Activated CD4-positive, alpha-beta T cell treated with anti-CD3 and anti-CD28 coated beads, Interleukin-2, amount 10 ng/mL, durations not matched to agents 24 days and 14 days (primary cell): ENCODE data around the gene FBN1. TPM values are rescaled to one million over a fixed set of nuclear protein-coding genes. Genes with fewer than 3 reads are reported as not detected.

Source experiments
- DNase-seq: peaks from one replicate; pipeline ENCODE4 v3.0.0; 2022
- H3K27ac Mint-ChIP-seq: one replicate; pipeline ENCODE4 v1.8.0; 2022; ENCODE audit warnings: mild to moderate bottlenecking, mixed read lengths
- H3K27me3 Mint-ChIP-seq: one replicate; pipeline ENCODE4 v1.8.0; 2022; ENCODE audit warnings: mixed read lengths
- H3K36me3 Mint-ChIP-seq: one replicate; pipeline ENCODE4 v1.8.0; 2022; ENCODE audit warnings: low read depth, mild to moderate bottlenecking, mixed read lengths
- H3K4me1 Mint-ChIP-seq: one replicate; pipeline ENCODE4 v1.8.0; 2021; ENCODE audit warnings: mixed read lengths
- H3K4me3 Mint-ChIP-seq: one replicate; pipeline ENCODE4 v1.8.0; 2022; ENCODE audit warnings: mild to moderate bottlenecking, moderate library complexity, mixed read lengths
- H3K9me3 Mint-ChIP-seq: one replicate; pipeline ENCODE4 v1.8.0; 2021; ENCODE audit warnings: mixed read lengths
- intact Hi-C: fragments of 100-400 bp; cut with micrococcal nuclease; formaldehyde crosslinking; loops from one replicate; pipeline ENCODE4 v1.15.1; 2023
- total RNA-seq: library from RNA; stranded (reverse); gene quantifications from 2 replicates; pipeline ENCODE4 v1.2.3, GENCODE V29; 2022

FBN1 gene
- total RNA-seq, 1 donor from 2014 or later: 1.0 TPM

DNA sequence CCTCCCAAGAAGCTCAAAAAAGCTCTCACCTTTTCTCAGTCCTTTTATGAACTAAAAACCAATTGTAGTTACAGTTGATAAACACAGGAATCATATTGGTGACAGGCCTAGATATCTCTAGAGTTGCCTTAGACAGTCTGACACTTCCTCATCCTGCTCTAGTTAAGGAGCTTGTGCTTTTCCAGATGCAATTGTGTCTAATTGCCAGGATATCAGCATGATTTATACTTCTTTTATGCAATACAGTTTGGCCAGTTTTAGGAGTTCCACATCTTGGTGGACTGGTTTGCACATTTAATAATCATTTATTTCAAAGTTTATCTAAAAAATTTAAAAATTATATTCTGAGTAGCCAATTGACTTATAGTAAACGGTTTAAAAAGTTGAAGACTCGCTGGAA lies 218.6 kb downstream of the FBN1 start:
- H3K36me3 Mint-ChIP-seq: no peaks in the 10 kb centered on the region
- no peaks in the 10 kb centered on the region for H3K4me1 Mint-ChIP-seq
- no peaks in the 10 kb centered on the region for H3K9me3 Mint-ChIP-seq
- H3K27me3 Mint-ChIP-seq: no peaks in the 10 kb centered on the region
- no peak for DNase-seq
- H3K4me3 Mint-ChIP-seq: no peak overlapping the region
- intact Hi-C loops: no loop called here
- H3K27ac Mint-ChIP-seq: no peak overlapping the region

- Mint-ChIP-seq H3K4me3 (no peak overlapping the region), H3K27ac (no peak overlapping the region), H3K36me3 (no peaks in the 10 kb centered on the region), H3K4me1 (no peaks in the 10 kb centered on the region), H3K9me3 (no peaks in the 10 kb centered on the region), H3K27me3 (no peaks in the 10 kb centered on the region)
- DNase-seq: no peak
- intact Hi-C loops: no loop called here
Observed at GRCh38 chr15:48426044-48426443, 219.5 kb downstream of the FBN1 start.

DNA sequence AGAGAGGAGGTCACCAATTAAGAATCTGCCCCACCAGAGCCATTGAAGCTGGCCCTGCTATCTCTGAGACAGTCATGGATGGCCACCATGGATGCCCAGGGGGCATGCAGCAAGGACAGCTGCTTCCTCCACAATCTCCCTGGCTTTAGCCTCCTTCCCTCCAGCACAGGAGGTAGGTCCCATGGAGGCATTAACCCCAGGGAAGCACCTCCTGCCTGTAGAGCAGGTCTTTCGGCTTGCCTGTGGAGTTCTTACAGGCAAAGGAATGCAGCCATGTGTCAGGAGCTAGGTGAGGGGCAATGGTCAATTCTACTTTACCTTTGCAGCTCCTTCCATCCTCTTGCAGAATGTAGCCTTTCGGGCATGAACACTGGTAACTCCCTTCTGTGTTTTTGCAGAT lies 220.5 kb downstream of the FBN1 start:
- Mint-ChIP-seq H3K36me3 (no peaks in the 10 kb centered on the region), H3K27ac (no peak overlapping the region), H3K4me3 (no peak overlapping the region), H3K4me1 (no peaks in the 10 kb centered on the region), H3K27me3 (no peaks in the 10 kb centered on the region), H3K9me3 (no peaks in the 10 kb centered on the region)
- DNase-seq: no peak
- intact Hi-C loops: no loop called here

DNA sequence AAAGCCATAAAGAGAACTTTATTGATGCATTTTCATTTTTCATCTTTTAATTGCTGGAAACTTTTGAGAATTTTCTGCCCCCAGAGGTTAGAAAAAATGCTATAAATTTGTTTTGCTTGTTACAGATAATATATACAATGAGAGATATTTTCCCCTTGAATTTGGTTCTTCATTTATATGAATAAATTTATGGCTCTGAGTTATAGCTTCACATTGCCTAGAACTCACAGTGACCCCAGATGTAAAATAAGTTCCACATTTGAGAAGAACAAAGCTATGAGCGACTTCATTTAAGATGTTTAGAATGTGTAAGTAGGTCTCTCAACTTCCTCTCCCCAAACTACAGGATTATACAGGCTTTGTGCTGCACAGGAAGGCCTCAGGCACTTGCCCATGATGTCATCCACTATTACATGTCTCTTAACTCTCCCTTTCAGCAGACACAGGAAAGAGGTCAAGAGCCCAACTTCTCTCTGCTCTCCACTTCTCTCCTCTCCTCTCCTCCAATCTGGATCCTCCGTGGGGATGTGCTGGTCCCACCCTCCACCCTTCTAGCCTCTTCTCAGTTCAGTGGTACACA lies 221.5 kb downstream of the FBN1 start:
- Mint-ChIP-seq H3K36me3 (no peaks in the 10 kb centered on the region), H3K4me1 (no peaks in the 10 kb centered on the region), H3K9me3 (no peaks in the 10 kb centered on the region), H3K27me3 (no peaks in the 10 kb centered on the region), H3K27ac (no peak overlapping the region), H3K4me3 (no peak overlapping the region)
- intact Hi-C loops: no loop called here
- no peak for DNase-seq

DNA sequence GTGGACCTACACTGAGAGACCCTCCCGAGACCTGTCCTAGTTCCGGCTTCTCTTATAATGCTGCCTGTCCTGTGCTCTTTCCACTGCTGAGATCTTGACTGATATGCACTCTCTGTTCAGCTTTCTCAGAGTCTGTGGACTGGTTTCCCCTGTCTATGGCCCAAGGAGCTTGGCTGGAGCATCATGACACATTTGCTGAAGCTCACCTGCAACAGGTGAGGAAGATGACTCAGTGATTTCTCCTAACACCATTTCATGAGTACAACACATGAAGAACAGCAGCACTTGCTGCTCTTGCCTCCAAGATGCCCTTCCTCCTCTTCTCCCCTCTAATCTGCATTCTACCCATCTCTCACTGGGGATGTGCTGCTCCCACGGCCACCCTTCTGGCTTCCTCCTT lies 222.2 kb downstream of the FBN1 start:
- H3K9me3 Mint-ChIP-seq: no peaks in the 10 kb centered on the region
- intact Hi-C loops: no loop called here
- no peak overlapping the region for H3K4me3 Mint-ChIP-seq
- no peaks in the 10 kb centered on the region for H3K36me3 Mint-ChIP-seq
- H3K27ac Mint-ChIP-seq: no peak overlapping the region
- H3K4me1 Mint-ChIP-seq: no peaks in the 10 kb centered on the region
- DNase-seq: no peak
- no peaks in the 10 kb centered on the region for H3K27me3 Mint-ChIP-seq

DNA sequence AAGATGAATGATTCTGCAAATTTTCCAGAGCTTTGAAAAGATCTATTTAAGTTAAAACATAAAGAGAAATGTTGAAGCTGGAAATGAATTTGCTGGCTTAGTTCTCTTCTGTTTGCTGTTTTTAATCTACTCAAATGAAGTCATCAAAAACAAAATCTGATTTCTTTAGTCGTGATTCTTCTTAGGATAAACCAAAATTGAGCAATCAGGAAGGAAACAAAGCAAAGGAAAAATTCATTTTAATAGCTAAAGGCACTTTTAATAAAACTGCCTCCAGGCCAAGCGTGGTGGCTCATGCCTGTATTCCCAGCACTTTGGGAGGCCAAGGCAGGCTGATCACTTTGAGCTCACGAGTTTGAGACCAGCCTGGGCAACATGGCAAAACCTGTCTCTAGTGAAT lies 223.1 kb downstream of the FBN1 start:
- H3K27ac Mint-ChIP-seq: no peak overlapping the region
- H3K4me1 Mint-ChIP-seq: no peaks in the 10 kb centered on the region
- H3K9me3 Mint-ChIP-seq: no peaks in the 10 kb centered on the region
- H3K36me3 Mint-ChIP-seq: no peaks in the 10 kb centered on the region
- no peak for DNase-seq
- no peaks in the 10 kb centered on the region for H3K27me3 Mint-ChIP-seq
- intact Hi-C loops: no loop called here
- no peak overlapping the region for H3K4me3 Mint-ChIP-seq

- intact Hi-C loops: no loop called here
- H3K27ac Mint-ChIP-seq: no peak overlapping the region
- no peak for DNase-seq
- H3K9me3 Mint-ChIP-seq: no peaks in the 10 kb centered on the region
- H3K36me3 Mint-ChIP-seq: no peaks in the 10 kb centered on the region
- no peak overlapping the region for H3K4me3 Mint-ChIP-seq
- no peaks in the 10 kb centered on the region for H3K4me1 Mint-ChIP-seq
- no peaks in the 10 kb centered on the region for H3K27me3 Mint-ChIP-seq
Observed at GRCh38 chr15:48421362-48421761, 224.1 kb downstream of the FBN1 start.

DNA sequence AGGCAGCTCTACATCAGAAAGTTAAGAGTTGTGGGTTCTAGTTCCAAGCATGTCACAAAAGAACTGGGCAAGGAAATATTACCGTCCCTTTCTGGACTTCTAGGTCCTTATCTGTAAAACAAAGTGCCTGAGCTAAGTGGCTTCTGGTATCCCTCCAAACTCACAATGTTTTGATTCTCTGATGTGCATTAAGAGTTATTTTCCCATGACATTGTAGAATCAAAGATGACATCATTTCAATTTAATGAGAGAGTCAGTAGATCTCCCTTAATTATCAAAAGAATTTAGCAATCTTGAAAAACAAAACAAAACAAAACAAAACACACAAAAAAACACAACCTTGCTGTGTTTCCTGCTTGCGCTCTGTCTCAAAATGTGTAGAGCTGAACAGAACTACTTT lies 225.6 kb downstream of the FBN1 start:
- no peaks in the 10 kb centered on the region for H3K36me3 Mint-ChIP-seq
- H3K9me3 Mint-ChIP-seq: no peaks in the 10 kb centered on the region
- H3K27me3 Mint-ChIP-seq: no peaks in the 10 kb centered on the region
- H3K27ac Mint-ChIP-seq: no peak overlapping the region
- DNase-seq: no peak
- intact Hi-C loops: no loop called here
- H3K4me3 Mint-ChIP-seq: no peak overlapping the region
- H3K4me1 Mint-ChIP-seq: no peaks in the 10 kb centered on the region

- Mint-ChIP-seq H3K4me3 (no peak overlapping the region), H3K4me1 (no peaks in the 10 kb centered on the region), H3K9me3 (no peaks in the 10 kb centered on the region), H3K27ac (no peak overlapping the region), H3K36me3 (no peaks in the 10 kb centered on the region), H3K27me3 (no peaks in the 10 kb centered on the region)
- intact Hi-C loops: no loop called here
- DNase-seq: no peak
Observed at GRCh38 chr15:48418343-48418742, 227.2 kb downstream of the FBN1 start.

- H3K27ac Mint-ChIP-seq: no peak overlapping the region
- no peaks in the 10 kb centered on the region for H3K4me1 Mint-ChIP-seq
- H3K9me3 Mint-ChIP-seq: no peaks in the 10 kb centered on the region
- H3K27me3 Mint-ChIP-seq: no peaks in the 10 kb centered on the region
- DNase-seq: no peak
- intact Hi-C loops: no loop called here
- H3K4me3 Mint-ChIP-seq: no peak overlapping the region
- H3K36me3 Mint-ChIP-seq: no peaks in the 10 kb centered on the region
Observed at GRCh38 chr15:48416301-48416700, 229.2 kb downstream of the FBN1 start.

DNA sequence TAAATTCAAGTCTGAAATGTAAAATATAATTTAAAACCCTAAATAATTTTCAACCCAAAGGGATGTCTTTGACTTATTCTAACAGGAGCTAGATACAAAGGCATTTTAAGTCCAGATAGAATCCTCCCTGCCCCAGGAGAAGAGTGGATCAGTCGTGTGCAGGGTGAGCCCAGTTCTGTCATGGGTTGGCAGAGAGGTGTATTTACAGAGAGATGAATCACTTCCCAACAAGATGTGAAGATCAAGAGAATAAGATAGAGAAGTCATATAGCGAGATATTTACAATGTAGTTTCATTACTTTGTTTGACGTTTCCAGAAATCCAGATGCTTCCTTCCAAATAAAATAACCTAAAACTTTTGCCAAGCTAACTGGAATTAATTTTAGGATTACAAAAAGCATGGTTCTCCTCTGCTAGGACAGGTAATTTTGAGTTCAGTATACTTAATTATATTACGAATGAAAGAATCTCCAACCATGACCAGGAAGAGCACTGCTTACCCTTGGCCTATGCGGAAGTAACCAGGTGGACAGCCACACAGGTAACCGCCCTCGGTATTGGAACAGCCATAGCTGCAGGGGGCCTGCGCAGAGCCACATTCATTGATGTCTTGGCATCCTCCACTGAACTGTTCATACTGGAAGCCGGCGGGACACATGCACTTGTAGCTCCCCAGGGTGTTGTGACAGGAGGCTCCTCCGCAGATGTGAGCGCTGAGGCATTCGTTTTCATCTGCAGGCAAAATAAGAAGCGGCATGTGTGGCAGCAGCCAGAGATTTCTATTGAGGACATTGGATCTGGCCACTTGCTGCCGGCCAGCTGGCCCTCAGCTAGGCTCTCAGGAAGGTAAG lies 230.2 kb downstream of the FBN1 start:
- DNase-seq: no peak
- Mint-ChIP-seq H3K27ac (no peak overlapping the region), H3K4me3 (no peak overlapping the region), H3K4me1 (no peaks in the 10 kb centered on the region), H3K9me3 (no peaks in the 10 kb centered on the region), H3K27me3 (no peaks in the 10 kb centered on the region), H3K36me3 (no peaks in the 10 kb centered on the region)
- intact Hi-C loops: no loop called here

DNA sequence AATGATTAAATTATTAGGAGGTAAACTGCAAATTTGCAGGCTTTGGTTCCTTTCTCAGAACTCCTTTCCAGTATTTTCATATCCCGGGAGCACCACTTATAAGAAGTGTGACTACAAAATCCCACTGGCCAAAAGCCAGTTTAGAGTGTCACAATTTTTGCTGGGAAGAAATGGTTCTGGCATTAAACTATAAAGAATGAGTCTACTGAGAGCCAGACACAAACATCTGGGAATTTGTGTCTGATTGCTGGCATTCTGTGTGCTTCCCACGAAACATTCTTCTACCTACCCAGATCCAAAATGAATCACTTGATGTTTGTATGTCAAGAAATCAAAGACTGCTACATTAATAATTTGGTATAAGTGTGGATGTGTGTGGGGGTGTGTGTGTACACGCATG lies 231.5 kb downstream of the FBN1 start:
- Mint-ChIP-seq H3K4me3 (no peak overlapping the region), H3K9me3 (no peaks in the 10 kb centered on the region), H3K27me3 (no peaks in the 10 kb centered on the region), H3K27ac (no peak overlapping the region), H3K4me1 (no peaks in the 10 kb centered on the region), H3K36me3 (no peaks in the 10 kb centered on the region)
- DNase-seq: no peak
- intact Hi-C loops: no loop called here

DNA sequence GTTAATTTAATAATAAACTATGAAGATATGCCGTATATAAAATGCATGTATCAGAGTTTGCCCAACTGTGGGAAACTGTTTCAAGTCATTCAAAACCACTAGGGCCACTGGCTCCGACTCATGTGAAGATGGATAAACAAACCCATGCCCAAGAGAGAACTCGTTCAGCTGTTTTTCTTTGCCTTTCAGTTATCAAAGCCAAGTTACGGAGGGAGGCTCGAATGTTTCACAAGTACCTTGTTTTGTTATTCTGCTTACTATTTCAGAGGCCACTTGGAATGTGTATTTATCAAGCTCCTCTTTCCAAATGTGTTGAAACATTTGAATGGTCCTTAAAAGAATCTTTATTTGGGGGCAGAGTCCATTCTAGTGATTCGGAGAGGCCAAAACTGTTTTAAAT lies 232.2 kb downstream of the FBN1 start:
- Mint-ChIP-seq H3K4me3 (no peak overlapping the region), H3K4me1 (no peaks in the 10 kb centered on the region), H3K9me3 (no peaks in the 10 kb centered on the region), H3K27ac (no peak overlapping the region), H3K27me3 (no peaks in the 10 kb centered on the region), H3K36me3 (no peaks in the 10 kb centered on the region)
- intact Hi-C loops: no loop called here
- no peak for DNase-seq

DNA sequence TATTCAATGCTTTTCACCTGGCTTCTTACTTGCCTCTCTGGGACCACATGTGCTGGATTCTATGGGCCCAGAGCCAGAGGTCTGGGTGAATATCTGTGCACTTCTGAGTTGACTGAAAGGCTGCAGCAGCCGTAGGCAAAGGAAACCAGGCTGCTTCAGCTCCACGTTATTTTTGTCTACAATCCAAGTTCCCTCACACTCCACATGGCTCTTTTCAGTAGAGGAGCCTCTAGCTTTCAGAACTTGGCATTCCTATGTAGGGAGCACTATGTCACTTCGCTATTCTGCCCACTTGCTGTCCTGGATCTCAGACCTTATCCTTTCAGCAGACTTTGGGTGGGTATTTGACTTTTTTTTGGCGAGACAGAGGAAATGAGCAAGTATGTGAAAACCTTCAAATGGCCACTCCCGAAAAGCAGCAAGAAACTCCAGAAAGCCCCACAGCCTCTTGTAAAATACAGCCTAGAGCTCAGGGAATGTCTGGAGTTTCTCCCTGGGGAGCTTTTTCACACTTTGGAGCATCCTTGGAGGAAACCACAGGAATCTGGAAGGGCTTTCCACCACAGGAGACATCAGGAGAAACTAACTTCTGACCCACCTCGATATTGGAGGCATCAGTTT lies 233.4 kb downstream of the FBN1 start:
- no peak for DNase-seq
- Mint-ChIP-seq H3K27ac (no peak overlapping the region), H3K4me3 (no peak overlapping the region), H3K9me3 (no peaks in the 10 kb centered on the region), H3K4me1 (no peaks in the 10 kb centered on the region), H3K27me3 (peaks cover 2% of the 10 kb centered on the region), H3K36me3 (no peaks in the 10 kb centered on the region)
- intact Hi-C loops: no loop called here
